Measurements from ENCODE around the gene UVRAG.

UVRAG gene

GRCh38 chr11:76083563-76084451, 268.8 kb downstream of the UVRAG start:
- DNase-seq, result no peak

- no peak for DNase-seq
Measured at GRCh38 chr11:76085270-76085669, 270.3 kb downstream of the UVRAG start.

GRCh38 chr11:76086743-76087635, 272.0 kb downstream of the UVRAG start:
- DNase-seq, result peak; percentile 84

- no peak for DNase-seq
Measured at GRCh38 chr11:76087749-76088148, 272.7 kb downstream of the UVRAG start.

GRCh38 chr11:76088511-76088910, 273.5 kb downstream of the UVRAG start:
- no peak for DNase-seq

GRCh38 chr11:76090174-76090573, 275.2 kb downstream of the UVRAG start:
- no peak for DNase-seq

GRCh38 chr11:76090821-76091220, 275.8 kb downstream of the UVRAG start:
- no peak for DNase-seq

- DNase-seq, result no peak
Measured at GRCh38 chr11:76094740-76095139, 279.7 kb downstream of the UVRAG start.

- DNase-seq, result no peak
Measured at GRCh38 chr11:76095891-76096290, 280.9 kb downstream of the UVRAG start.

GRCh38 chr11:76096552-76096951, 281.5 kb downstream of the UVRAG start:
- no peak for DNase-seq

GRCh38 chr11:76102802-76103201, 287.8 kb downstream of the UVRAG start:
- DNase-seq, result no peak

GRCh38 chr11:76103460-76103859, 288.4 kb downstream of the UVRAG start:
- DNase-seq, result no peak

- DNase-seq, result no peak
Measured at GRCh38 chr11:76104285-76104684, 289.3 kb downstream of the UVRAG start.

- DNase-seq, result no peak
Measured at GRCh38 chr11:76105637-76106036, 290.6 kb downstream of the UVRAG start.

- no peak for DNase-seq
Measured at GRCh38 chr11:76107971-76108370, 293.0 kb downstream of the UVRAG start.

- no peak for DNase-seq
Measured at GRCh38 chr11:76114238-76114637, 299.2 kb downstream of the UVRAG start.

- DNase-seq, result no peak
Measured at GRCh38 chr11:76115555-76115954, 300.5 kb downstream of the UVRAG start.

- no peak for DNase-seq
Measured at GRCh38 chr11:76119032-76119431, 304.0 kb downstream of the UVRAG start.

- no peak for DNase-seq
Measured at GRCh38 chr11:76119779-76120178, 304.8 kb downstream of the UVRAG start.

GRCh38 chr11:76120513-76121101, 305.6 kb downstream of the UVRAG start:
- DNase-seq, result no peak

GRCh38 chr11:76123248-76123647, 308.2 kb downstream of the UVRAG start:
- no peak for DNase-seq

- DNase-seq, result no peak
Measured at GRCh38 chr11:76124905-76125770, 310.1 kb downstream of the UVRAG start.

Measured in HCEC 1CT (cell line).